Kidney epithelial cell (primary cell): Measurements from ENCODE around the gene MACC1. TPM values are rescaled to one million over a fixed set of nuclear protein-coding genes. Genes with fewer than 3 reads are reported as not detected.

Experiments
- DNase-seq: peaks from one replicate; pipeline ENCODE4 v3.0.0-alpha.2; 2010; ENCODE audit warnings: low read depth
- H3K27me3 ChIP-seq: 2 replicates; pipeline ENCODE4 v1.6.0; 2011; ENCODE audit warnings: low read length; ENCODE audit not compliant: control insufficient read depth, insufficient read depth
- H3K36me3 ChIP-seq: 2 replicates; pipeline ENCODE4 v1.5.1; 2011; ENCODE audit warnings: low read length; ENCODE audit not compliant: control insufficient read depth, insufficient read depth
- H3K4me3 ChIP-seq: 2 replicates; pipeline ENCODE4 v1.5.1; 2011; ENCODE audit warnings: low read depth, mild to moderate bottlenecking, control low read depth, low read length
- CTCF ChIP-seq: IDR thresholded peaks from 2 replicates; pipeline ENCODE4 v1.5.1; 2011; ENCODE audit warnings: mild to moderate bottlenecking, moderate library complexity, low read length, control low read depth, inconsistent platforms; ENCODE audit not compliant: insufficient read depth, poor library complexity, severe bottlenecking
- total RNA-seq: library from RNA; depleted of rRNA; stranded (reverse); fragments of >200 nt; gene quantifications from 2 replicates; pipeline ENCODE4 v1.2.3, GENCODE V29; 2015

MACC1 gene
- total RNA-seq, result 57.5 and 61.7 TPM in 2 replicates

DNA sequence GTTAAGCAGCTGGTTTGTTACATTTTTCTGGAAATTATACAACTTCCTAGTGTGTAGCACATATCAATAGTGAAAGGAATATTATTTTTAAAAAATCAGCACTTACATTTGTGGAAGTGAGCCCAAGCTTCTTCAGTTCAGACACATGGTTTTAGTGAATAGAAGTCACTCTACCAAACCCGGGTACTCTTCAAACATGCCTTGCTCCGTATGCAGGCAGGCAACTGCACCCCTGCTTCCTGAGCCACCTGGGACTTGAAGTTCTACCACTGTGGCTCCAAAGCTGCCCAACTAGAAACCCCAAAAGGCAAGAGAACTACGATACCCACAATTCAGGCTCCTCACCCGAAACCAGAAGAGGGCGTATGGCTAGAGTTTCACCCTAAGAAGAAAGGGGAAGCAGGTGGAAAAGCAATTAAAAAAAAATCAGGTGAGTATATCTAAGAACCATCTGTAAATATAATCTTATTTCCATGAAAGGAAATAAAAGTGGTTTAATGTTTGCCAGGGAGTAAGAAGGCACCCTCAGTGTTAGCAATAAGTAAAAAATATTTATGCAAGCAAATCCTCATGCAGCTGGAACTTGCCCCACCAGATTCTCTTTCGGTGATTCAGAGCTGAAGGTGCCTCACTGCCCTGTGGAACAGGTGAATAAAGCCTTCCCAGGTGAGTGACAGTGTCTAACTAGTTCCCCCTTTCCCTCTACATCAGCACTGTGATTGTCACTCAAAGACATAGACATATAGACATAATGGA is at the start of gene MACC1:
Gene MACC1, minus strand, starts transcription at position 192 of the 756 bp plus-strand sequence. CDS start 55,522 bp downstream, outside the sequence.
- peak; percentile 45 for TF ChIP-seq CTCF
- Histone ChIP-seq H3K27me3 (no peaks in the 10 kb centered on the region), H3K36me3 (no peaks in the 10 kb centered on the region), H3K4me3 (peak within 1 kb of the TSS; percentile 4)
- peak; percentile 53 for DNase-seq

DNA sequence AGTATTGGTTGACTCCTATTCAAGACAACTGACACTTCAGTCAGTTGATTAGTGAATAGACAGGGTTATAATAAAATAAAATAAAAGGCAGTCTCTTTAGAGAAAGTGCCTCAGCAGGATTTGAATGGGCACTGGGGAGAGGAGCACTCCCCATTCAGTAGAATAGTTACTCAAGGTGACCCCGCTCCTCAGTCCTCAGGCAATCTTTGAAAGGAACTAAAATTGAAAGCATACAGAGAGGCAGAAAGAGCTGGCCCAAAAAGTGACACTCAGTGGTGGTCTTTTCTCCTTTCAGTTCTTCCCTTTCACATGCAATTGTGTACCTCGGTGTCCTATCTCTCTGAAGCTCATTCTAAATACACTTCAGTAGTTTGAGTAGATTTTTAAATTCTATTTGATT is 47.4 kb upstream of the MACC1 start:
- no peak for TF ChIP-seq CTCF

GRCh38 chr7:20260223-20260622 is 43.0 kb upstream of the MACC1 start:
- H3K36me3 ChIP-seq, result no peaks in the 10 kb centered on the region
- no peak for TF ChIP-seq CTCF
- H3K4me3 ChIP-seq, result no peak overlapping the region
- no peaks in the 10 kb centered on the region for H3K27me3 ChIP-seq
- no peak for DNase-seq

More for the DNA sequence above, 47.4 kb upstream of the MACC1 start:
- DNase-seq, result no peak
- no peaks in the 10 kb centered on the region for H3K27me3 ChIP-seq
- no peaks in the 10 kb centered on the region for H3K36me3 ChIP-seq
- no peak overlapping the region for H3K4me3 ChIP-seq

DNA sequence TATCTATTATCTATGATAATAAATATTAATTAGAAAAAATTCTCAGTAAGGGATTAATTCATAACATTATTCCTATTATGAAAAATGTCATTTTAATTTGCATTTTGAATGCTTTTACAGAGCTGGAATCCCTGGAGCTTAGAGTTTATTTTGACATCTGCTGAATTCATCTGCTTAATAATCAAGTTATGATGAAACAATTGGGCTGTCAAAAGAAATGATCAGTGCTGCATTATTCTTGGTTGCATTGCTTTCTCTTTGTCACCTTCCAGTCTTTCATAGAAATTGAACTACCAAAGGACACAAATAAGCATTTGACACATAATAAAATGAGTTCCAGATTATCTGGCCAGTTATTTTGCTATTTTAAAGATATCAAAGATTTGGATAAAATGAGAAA is 40.0 kb upstream of the MACC1 start:
- Histone ChIP-seq H3K36me3 (no peaks in the 10 kb centered on the region), H3K27me3 (no peaks in the 10 kb centered on the region), H3K4me3 (no peak overlapping the region)
- TF ChIP-seq CTCF, result no peak
- no peak for DNase-seq

GRCh38 chr7:20249920-20250319 is 32.7 kb upstream of the MACC1 start:
- Histone ChIP-seq H3K27me3 (no peaks in the 10 kb centered on the region), H3K4me3 (no peak overlapping the region), H3K36me3 (no peaks in the 10 kb centered on the region)
- no peak for TF ChIP-seq CTCF
- peak; percentile 95 for DNase-seq

GRCh38 chr7:20249376-20249775 is 32.2 kb upstream of the MACC1 start:
- Histone ChIP-seq H3K4me3 (no peak overlapping the region), H3K27me3 (no peaks in the 10 kb centered on the region), H3K36me3 (no peaks in the 10 kb centered on the region)
- DNase-seq, result no peak
- TF ChIP-seq CTCF, result no peak
